IMR-90 (cell line): ENCODE measurements around the gene OSER1. TPM values are rescaled to one million over a fixed set of nuclear protein-coding genes. Genes with fewer than 3 reads are reported as not detected.

ENCODE experiments used
- ATAC-seq: fragments of 200-7000 bp; cut with Tn5 transposase; 2 replicates; pipeline ENCODE4 v1.9.1; 2020; ENCODE audit warnings: low read depth, mild to moderate bottlenecking, moderate library complexity
- BruUV-seq: library from RNA; stranded (reverse); fragments of 400-500 nt; replicated peaks from 2 replicates; lab custom pipeline; 2021; lab: Mats Ljungman, UMichigan
- CTCF ChIA-PET: fragments of 300-600 bp; formaldehyde crosslinking; extraction: SDS; loops from one replicate; lab custom pipeline; 2021; ENCODE audit warnings: antibody characterized with exemption; lab: Yijun Ruan, JAX
- POLR2A ChIA-PET: fragments of 300-600 bp; sonication (Branson Sonifier 250); formaldehyde crosslinking; loops from one replicate; lab custom pipeline; 2022; ENCODE audit warnings: antibody characterized with exemption; ENCODE audit not compliant: unreplicated experiment; lab: Charles Lee
- DNase-seq: peaks from one replicate; pipeline ENCODE4 v3.0.0; 2013
- H2AFZ ChIP-seq: replicated peaks from 2 replicates; pipeline ENCODE3; 2013; ENCODE audit warnings: low read length, mild to moderate bottlenecking; ENCODE audit not compliant: poor library complexity
- H2AK5ac ChIP-seq: 2 replicates; pipeline ENCODE4 v1.6.1; 2013; ENCODE audit warnings: low read depth, low read length, inconsistent platforms
- H2AK9ac ChIP-seq: replicated peaks from 2 replicates; pipeline ENCODE3; 2013; ENCODE audit warnings: mild to moderate bottlenecking, low read depth, low read length, moderate library complexity; ENCODE audit not compliant: poor library complexity
- H2BK120ac ChIP-seq: 2 replicates; pipeline ENCODE4 v1.6.1; 2013; ENCODE audit warnings: low read depth, low read length, inconsistent platforms
- H2BK15ac ChIP-seq: 3 replicates; pipeline ENCODE4 v1.6.1; 2013; ENCODE audit warnings: low read depth, low read length, inconsistent platforms
- H2BK20ac ChIP-seq: 2 replicates; pipeline ENCODE4 v1.6.1; 2013; ENCODE audit warnings: low read depth, mild to moderate bottlenecking, inconsistent platforms, low read length, moderate library complexity
- H2BK5ac ChIP-seq: 2 replicates; pipeline ENCODE4 v1.6.1; 2013; ENCODE audit warnings: mild to moderate bottlenecking, low read depth, low read length, inconsistent platforms; ENCODE audit not compliant: poor library complexity, severe bottlenecking
- H3K14ac ChIP-seq: replicated peaks from 2 replicates; pipeline ENCODE4 v1.6.1; 2013; ENCODE audit warnings: low read depth, low read length, inconsistent platforms
- H3K18ac ChIP-seq: 2 replicates; pipeline ENCODE4 v1.6.1; 2013; ENCODE audit warnings: low read depth, low read length, control low read depth
- H3K23ac ChIP-seq: 2 replicates; pipeline ENCODE4 v1.6.1; 2013; ENCODE audit warnings: low read depth, low read length, inconsistent platforms
- H3K27ac ChIP-seq: 2 replicates; pipeline ENCODE4 v1.5.1; 2013; ENCODE audit warnings: mild to moderate bottlenecking, control low read depth, low read length; ENCODE audit not compliant: insufficient read depth
- H3K27me3 ChIP-seq: 2 replicates; pipeline ENCODE4 v1.6.1; 2013; ENCODE audit warnings: low read length; ENCODE audit not compliant: control insufficient read depth, insufficient read depth
- H3K36me3 ChIP-seq: 2 replicates; pipeline ENCODE4 v1.6.1; 2013; ENCODE audit warnings: low read length, mixed read lengths; ENCODE audit not compliant: control insufficient read depth, insufficient read depth
- H3K4ac ChIP-seq: 2 replicates; pipeline ENCODE4 v1.6.1; 2013; ENCODE audit warnings: low read depth, low read length, inconsistent platforms
- H3K4me1 ChIP-seq: 2 replicates; pipeline ENCODE4 v1.6.1; 2013; ENCODE audit warnings: low read length, mixed read lengths; ENCODE audit not compliant: control insufficient read depth, insufficient read depth
- H3K4me2 ChIP-seq: 2 replicates; pipeline ENCODE4 v1.6.1; 2013; ENCODE audit warnings: low read depth, mild to moderate bottlenecking, control low read depth, low read length, moderate library complexity
- H3K4me3 ChIP-seq: 2 replicates; pipeline ENCODE4 v1.5.1; 2013; ENCODE audit warnings: low read depth, mild to moderate bottlenecking, control low read depth, low read length, moderate library complexity; ENCODE audit not compliant: insufficient read depth
- H3K56ac ChIP-seq: 2 replicates; pipeline ENCODE4 v1.6.1; 2013; ENCODE audit warnings: low read length, inconsistent platforms; ENCODE audit not compliant: insufficient read depth; ENCODE audit errors: extremely low read depth
- H3K79me1 ChIP-seq, 2 experiments: 2 replicates each; pipeline ENCODE4 v1.6.1; 2013; ENCODE audit warnings: low read length in 2 of 2, inconsistent platforms in 1 of 2, low read depth in 1 of 2
- H3K9ac ChIP-seq: 2 replicates; pipeline ENCODE4 v1.6.1; 2013; ENCODE audit warnings: low read depth, low read length, control low read depth
- H3K9me1 ChIP-seq: 2 replicates; pipeline ENCODE4 v1.6.1; 2013; ENCODE audit warnings: low read length, inconsistent platforms; ENCODE audit not compliant: insufficient read depth
- H3K9me3 ChIP-seq: 2 replicates; pipeline ENCODE4 v1.6.1; 2013; ENCODE audit warnings: low read length; ENCODE audit not compliant: control insufficient read depth, insufficient read depth
- H4K20me1 ChIP-seq: 2 replicates; pipeline ENCODE4 v1.6.1; 2013; ENCODE audit warnings: low read length, inconsistent platforms; ENCODE audit not compliant: insufficient read depth
- H4K5ac ChIP-seq: 2 replicates; pipeline ENCODE4 v1.6.1; 2013; ENCODE audit warnings: mild to moderate bottlenecking, low read depth, low read length, control low read depth
- H4K8ac ChIP-seq, 2 experiments: 2 replicates each; pipeline ENCODE4 v1.6.1; 2013; ENCODE audit warnings: low read depth in 2 of 2, low read length in 2 of 2, control low read depth in 1 of 2, inconsistent platforms in 1 of 2
- H4K91ac ChIP-seq: 2 replicates; pipeline ENCODE4 v1.6.1; 2013; ENCODE audit warnings: low read depth, low read length, inconsistent platforms; ENCODE audit not compliant: insufficient read depth
- BHLHE40 ChIP-seq: fragments of 150-350 bp; IDR thresholded peaks from 2 replicates; pipeline ENCODE4 v1.6.1; 2016; ENCODE audit warnings: mild to moderate bottlenecking, low read depth, low read length
- CEBPB ChIP-seq: IDR thresholded peaks from 2 replicates; pipeline ENCODE4 v1.6.1; 2012; ENCODE audit warnings: low read depth, low read length, improper control_type of control experiment
- FOS ChIP-seq: fragments of 150-350 bp; IDR thresholded peaks from 2 replicates; pipeline ENCODE4 v1.6.1; 2016; ENCODE audit warnings: low read depth, low read length
- MAZ ChIP-seq: IDR thresholded peaks from 2 replicates; pipeline ENCODE4 v1.6.1; 2012; ENCODE audit warnings: low read depth, mild to moderate bottlenecking, low read length, improper control_type of control experiment, moderate library complexity, borderline replicate concordance
- MXI1 ChIP-seq: IDR thresholded peaks from 2 replicates; pipeline ENCODE4 v1.6.1; 2012; ENCODE audit warnings: low read depth, mild to moderate bottlenecking, low read length, moderate library complexity, borderline replicate concordance
- NFE2L2 ChIP-seq: fragments of 150-350 bp; IDR thresholded peaks from 2 replicates; pipeline ENCODE4 v1.6.1; 2016; ENCODE audit warnings: low read depth, mild to moderate bottlenecking, low read length
- POLR2A ChIP-seq: IDR thresholded peaks from 2 replicates; pipeline ENCODE4 v1.6.1; 2012; ENCODE audit warnings: mild to moderate bottlenecking, low read depth, low read length
- RAD21 ChIP-seq: IDR thresholded peaks from 2 replicates; pipeline ENCODE4 v1.6.1; 2012; ENCODE audit warnings: low read length, improper control_type of control experiment
- RCOR1 ChIP-seq: IDR thresholded peaks from 2 replicates; pipeline ENCODE4 v1.6.1; 2012; ENCODE audit warnings: mild to moderate bottlenecking, low read length, improper control_type of control experiment; ENCODE audit not compliant: insufficient replicate concordance
- WGBS, 2 experiments: methylation state at CpG; one replicate each; pipeline versions ENCODE4 v1.1.5 to v1.1.7; 2013; ENCODE audit warnings: missing lambda C conversion rate in 2 of 2; ENCODE audit not compliant: insufficient read length in 1 of 2; ENCODE audit errors: extremely low coverage in 2 of 2; 5-methylcytosine and 5-hydroxymethylcytosine counted together
- dilution Hi-C: fragments of 300-500 bp; cut with HindIII; formaldehyde crosslinking; loops from one replicate; pipeline ENCODE4 v1.14.3; 2018; ENCODE audit warnings: low sequenced_read_pairs; ENCODE audit not compliant: unreplicated experiment
- in situ Hi-C: fragments of 300-500 bp; cut with MboI; formaldehyde crosslinking; loops from 3 replicates; pipeline ENCODE4 v1.14.3; 2019; ENCODE audit warnings: low sequenced_read_pairs, inconsistent platforms, mixed read lengths
- intact Hi-C: fragments of 100-400 bp; cut with micrococcal nuclease; formaldehyde crosslinking; loops from 2 replicates; pipeline ENCODE4 v1.10.0; 2022
- polyA plus RNA-seq, 3 experiments: library from polyadenylated mRNA; depleted of rRNA; stranded (reverse); fragments of >200 nt; gene quantifications; 2 replicates each; pipeline ENCODE4 v1.2.3, GENCODE V29; 2012; ENCODE audit warnings: low replicate concordance in 1 of 3
- total RNA-seq: library from RNA; depleted of rRNA; stranded (reverse); fragments of >200 nt; gene quantifications from 2 replicates; pipeline ENCODE4 v1.2.3, GENCODE V29; 2012
- TF ChIP-seq, protein P1 (sequence below): fragments of 150-350 bp; IDR thresholded peaks from 2 replicates; pipeline ENCODE4 v1.6.1; 2017; ENCODE audit warnings: mild to moderate bottlenecking, antibody characterized with exemption, low read length, low read depth
- TF ChIP-seq, protein P2 (sequence below): conservative IDR thresholded peaks from 2 replicates; pipeline ENCODE4 v1.5.1; 2012; ENCODE audit warnings: mild to moderate bottlenecking, low read depth, low read length, improper control_type of control experiment
- TF ChIP-seq, protein P3 (sequence below): fragments of 150-350 bp; IDR thresholded peaks from 2 replicates; pipeline ENCODE4 v1.6.1; 2016; ENCODE audit warnings: low read depth, mild to moderate bottlenecking, low read length, moderate library complexity, borderline replicate concordance

OSER1 gene
- total and polyA plus RNA-seq, 2 of the 4 experiments (the other 2 are of a cell fraction): 32.6 to 70.6 TPM

DNA sequence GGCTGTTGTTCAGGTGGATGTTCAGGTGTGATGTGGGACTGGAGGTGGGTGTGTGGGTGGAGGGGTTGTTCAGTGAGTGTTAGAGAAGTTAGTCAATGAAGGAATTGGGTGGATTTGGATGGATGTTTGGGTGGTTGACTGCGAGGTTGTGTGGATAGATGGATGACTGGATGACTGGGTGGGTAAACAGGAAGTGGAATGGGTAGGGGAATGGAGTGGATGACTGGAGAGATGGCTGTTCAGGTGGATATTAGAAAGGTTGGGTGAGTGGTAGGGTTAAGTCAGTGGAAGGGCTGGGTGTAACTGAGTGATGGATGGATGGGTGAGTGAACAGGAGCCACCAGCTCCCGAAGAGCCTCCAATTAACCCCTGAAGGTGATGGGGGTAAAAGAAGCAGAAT, 51.4 kb downstream of the OSER1 start:
- intact Hi-C loops (no loop called here), in situ Hi-C loops (no loop called here), dilution Hi-C loops (no loop called here)
- no peak overlapping the region for H2AK5ac ChIP-seq
- H2BK5ac ChIP-seq: no peak overlapping the region
- no peak overlapping the region for H3K4me2 ChIP-seq
- H3K9me3 ChIP-seq: no peaks in the 10 kb centered on the region
- H3K79me1 ChIP-seq: no peaks in the 10 kb centered on the region
- no peak overlapping the region for H3K9ac ChIP-seq
- no peak overlapping the region for H2BK15ac ChIP-seq
- H3K36me3 ChIP-seq: no peaks in the 10 kb centered on the region
- H2BK20ac ChIP-seq: no peak overlapping the region
- peaks cover 2% of the 10 kb centered on the region; the same call in 1 of the 2 replicates for H3K27me3 ChIP-seq
- H4K5ac ChIP-seq: no peak overlapping the region
- H3K4ac ChIP-seq: no peak overlapping the region
- TF ChIP-seq POLR2A: no peak
- TF ChIP-seq, protein P1, sequence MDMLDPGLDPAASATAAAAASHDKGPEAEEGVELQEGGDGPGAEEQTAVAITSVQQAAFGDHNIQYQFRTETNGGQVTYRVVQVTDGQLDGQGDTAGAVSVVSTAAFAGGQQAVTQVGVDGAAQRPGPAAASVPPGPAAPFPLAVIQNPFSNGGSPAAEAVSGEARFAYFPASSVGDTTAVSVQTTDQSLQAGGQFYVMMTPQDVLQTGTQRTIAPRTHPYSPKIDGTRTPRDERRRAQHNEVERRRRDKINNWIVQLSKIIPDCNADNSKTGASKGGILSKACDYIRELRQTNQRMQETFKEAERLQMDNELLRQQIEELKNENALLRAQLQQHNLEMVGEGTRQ: no peak
- no peak for TF ChIP-seq RAD21
- TF ChIP-seq BHLHE40: no peak
- TF ChIP-seq RCOR1: no peak
- TF ChIP-seq CEBPB: no peak
- no peak for TF ChIP-seq MAZ
- TF ChIP-seq MXI1: no peak
- no peak for TF ChIP-seq NFE2L2
- TF ChIP-seq, protein P2, sequence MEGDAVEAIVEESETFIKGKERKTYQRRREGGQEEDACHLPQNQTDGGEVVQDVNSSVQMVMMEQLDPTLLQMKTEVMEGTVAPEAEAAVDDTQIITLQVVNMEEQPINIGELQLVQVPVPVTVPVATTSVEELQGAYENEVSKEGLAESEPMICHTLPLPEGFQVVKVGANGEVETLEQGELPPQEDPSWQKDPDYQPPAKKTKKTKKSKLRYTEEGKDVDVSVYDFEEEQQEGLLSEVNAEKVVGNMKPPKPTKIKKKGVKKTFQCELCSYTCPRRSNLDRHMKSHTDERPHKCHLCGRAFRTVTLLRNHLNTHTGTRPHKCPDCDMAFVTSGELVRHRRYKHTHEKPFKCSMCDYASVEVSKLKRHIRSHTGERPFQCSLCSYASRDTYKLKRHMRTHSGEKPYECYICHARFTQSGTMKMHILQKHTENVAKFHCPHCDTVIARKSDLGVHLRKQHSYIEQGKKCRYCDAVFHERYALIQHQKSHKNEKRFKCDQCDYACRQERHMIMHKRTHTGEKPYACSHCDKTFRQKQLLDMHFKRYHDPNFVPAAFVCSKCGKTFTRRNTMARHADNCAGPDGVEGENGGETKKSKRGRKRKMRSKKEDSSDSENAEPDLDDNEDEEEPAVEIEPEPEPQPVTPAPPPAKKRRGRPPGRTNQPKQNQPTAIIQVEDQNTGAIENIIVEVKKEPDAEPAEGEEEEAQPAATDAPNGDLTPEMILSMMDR: no peak
- TF ChIP-seq, protein P3, sequence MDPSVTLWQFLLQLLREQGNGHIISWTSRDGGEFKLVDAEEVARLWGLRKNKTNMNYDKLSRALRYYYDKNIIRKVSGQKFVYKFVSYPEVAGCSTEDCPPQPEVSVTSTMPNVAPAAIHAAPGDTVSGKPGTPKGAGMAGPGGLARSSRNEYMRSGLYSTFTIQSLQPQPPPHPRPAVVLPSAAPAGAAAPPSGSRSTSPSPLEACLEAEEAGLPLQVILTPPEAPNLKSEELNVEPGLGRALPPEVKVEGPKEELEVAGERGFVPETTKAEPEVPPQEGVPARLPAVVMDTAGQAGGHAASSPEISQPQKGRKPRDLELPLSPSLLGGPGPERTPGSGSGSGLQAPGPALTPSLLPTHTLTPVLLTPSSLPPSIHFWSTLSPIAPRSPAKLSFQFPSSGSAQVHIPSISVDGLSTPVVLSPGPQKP: no peak
- no peak for TF ChIP-seq FOS
- H4K91ac ChIP-seq: no peak overlapping the region
- no peak for ATAC-seq
- H3K23ac ChIP-seq: no peak overlapping the region
- H4K20me1 ChIP-seq: no peaks in the 10 kb centered on the region
- no peak overlapping the region for H3K18ac ChIP-seq
- no peaks in the 10 kb centered on the region; the same call in 1 of the 2 replicates for H3K4me1 ChIP-seq
- ChIA-PET CTCF (no interaction called here), POLR2A (no interaction called here)
- no peak overlapping the region for H3K56ac ChIP-seq
- no peak overlapping the region for H4K8ac ChIP-seq
- H2BK120ac ChIP-seq: no peak overlapping the region
- no peak overlapping the region for H3K4me3 ChIP-seq
- H2AFZ ChIP-seq: no peak overlapping the region
- no peak for DNase-seq
- H3K9me1 ChIP-seq: no peaks in the 10 kb centered on the region
- WGBS, 2 experiments: 86 to 100% methylated on average over 1 of the region's 2 CpGs
- BruUV-seq: no TSS peak
- H3K27ac ChIP-seq: no peak overlapping the region
- no peak overlapping the region for H3K14ac ChIP-seq
- no peak overlapping the region for H2AK9ac ChIP-seq
